NCI-H446 (cell line): ENCODE results near the gene SNX9.
"Not testable (repeated sequence)": the region's sequence is repeated elsewhere in the genome, so short reads cannot be mapped to it uniquely, and the experiment has no call there.

Source experiments
- DNase-seq, 2 experiments: peaks; one replicate each; lab custom pipeline; 2025; lab: John Stamatoyannopoulos, UW

Gene SNX9

DNA sequence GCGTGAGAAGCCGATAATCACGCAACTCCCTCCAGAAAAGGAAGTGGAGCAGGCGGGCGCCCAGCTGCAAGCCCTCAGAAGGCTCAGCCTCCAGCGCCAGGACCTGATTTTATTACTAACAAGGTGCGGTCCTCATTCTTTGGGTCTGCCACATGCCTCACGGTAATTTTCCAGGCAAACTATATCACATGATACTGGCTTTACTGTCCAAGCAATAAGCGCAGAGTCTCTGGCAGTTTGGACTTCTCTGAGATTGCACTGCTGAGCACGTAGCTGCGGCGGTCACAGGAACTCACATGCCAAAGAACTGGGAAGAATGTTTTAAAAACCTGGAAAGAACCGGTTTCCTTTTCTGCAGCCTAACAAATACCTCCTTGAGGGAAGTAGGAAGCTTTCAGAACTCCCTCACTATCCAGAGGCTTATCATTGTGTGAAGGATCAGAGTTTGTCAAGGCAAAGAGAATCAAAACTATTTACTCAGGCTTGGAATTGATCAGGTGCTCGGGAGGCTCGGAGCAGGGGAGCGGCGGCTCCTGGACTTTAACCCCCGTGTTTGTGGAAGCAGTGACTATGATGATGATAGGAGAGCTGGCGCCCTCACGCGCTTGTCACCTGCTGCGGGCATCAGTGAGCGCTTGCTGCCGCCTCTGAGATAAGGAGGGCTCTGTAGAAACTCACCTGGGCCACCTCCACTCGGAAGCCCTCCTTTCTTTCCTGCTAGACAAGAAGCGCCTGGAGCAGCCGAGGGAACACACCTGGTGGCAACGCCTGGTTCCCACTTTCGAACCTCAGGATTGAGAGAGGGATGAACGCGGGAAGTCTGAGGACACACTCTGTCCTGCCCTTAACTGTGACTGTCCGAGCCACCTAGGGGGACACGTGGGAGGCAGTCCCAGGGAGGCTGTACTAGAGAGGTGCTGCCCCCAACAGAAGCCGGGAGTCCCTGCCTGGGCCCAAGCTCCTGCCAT, 131.4 kb downstream of the SNX9 start:
- no peak for DNase-seq

DNA sequence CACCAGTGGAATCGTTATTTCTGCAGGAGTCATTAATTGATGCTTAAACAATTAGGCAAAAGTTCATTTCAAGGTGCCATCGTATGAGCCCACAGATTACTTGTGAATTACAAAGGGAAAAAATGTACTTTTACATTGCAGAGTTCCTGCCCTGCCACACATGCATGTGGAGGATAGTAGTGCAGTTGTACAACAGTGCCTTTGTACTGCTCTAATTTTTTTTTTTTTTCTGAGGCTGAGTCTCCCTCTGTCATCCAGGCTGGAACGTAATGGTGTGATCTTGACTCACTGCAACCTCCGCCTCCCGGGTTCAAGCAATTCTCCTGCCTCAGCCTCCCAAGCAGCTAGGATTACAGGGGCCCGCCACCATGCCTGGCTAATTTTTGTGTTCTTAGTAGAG, 132.6 kb downstream of the SNX9 start:
- DNase-seq = no peak

DNA sequence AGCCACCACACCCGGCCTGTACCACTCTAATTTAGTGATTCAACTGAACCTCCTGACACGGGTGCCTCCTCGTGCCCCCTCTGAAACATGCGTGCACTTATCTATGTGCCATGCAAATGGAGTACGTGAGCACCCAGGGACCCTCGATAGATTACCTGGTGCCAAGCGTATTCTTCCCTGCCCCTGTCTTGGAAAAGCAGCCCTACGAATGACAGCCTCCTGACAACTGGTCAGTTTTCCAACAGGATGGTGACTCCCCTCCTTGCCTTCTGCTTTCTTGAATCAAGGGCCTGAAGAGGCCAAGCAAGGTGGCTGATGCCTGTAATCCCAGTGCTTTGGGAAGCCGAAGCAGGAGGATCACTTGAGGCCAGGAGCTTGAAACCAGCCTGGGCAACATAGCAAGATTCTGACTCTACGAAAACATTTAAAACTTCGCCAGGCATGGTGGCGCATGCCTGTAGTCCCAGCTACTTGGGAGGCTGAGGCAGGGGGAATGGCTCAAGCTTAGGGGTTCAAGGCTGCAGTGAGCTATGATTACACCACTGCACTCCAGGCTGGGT, 133.2 kb downstream of the SNX9 start:
- no peak for DNase-seq

GRCh38 chr6:157959451-157960227, 136.6 kb downstream of the SNX9 start:
- no peak for DNase-seq

DNA sequence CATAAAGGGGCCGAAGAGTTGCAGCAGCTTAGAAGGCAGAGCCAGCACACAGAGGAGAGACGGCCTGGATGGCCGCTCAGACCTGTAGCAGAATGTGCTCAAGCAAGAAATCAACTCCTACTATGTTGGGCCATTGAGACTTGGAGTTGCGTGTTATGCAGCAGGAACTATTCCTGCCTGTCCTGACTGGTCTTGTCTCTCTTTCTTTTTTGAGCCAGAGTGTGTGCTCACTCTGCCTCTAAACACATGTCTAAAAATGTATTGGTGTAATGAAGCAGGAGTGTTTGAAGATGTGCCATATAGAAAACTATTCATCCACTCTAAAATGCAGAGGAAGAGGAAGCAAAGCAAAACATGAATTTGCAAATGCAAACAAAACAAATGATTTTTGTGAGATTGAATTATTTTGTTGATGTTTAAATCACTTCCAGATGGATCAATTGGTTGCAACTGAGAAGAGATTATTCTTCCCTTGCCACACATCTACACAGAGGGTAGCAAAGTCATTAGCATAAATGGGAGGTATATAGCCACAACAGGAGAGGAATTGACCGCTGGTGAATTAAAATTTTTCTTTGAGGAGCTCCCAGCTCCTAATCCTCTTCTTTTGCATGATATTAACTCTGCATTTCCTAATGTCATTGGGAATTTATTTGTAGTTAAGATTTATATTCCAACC, 138.2 kb downstream of the SNX9 start:
- DNase-seq = no peak

- DNase-seq = no peak
Measured at GRCh38 chr6:157961832-157962575, 139.0 kb downstream of the SNX9 start.

DNA sequence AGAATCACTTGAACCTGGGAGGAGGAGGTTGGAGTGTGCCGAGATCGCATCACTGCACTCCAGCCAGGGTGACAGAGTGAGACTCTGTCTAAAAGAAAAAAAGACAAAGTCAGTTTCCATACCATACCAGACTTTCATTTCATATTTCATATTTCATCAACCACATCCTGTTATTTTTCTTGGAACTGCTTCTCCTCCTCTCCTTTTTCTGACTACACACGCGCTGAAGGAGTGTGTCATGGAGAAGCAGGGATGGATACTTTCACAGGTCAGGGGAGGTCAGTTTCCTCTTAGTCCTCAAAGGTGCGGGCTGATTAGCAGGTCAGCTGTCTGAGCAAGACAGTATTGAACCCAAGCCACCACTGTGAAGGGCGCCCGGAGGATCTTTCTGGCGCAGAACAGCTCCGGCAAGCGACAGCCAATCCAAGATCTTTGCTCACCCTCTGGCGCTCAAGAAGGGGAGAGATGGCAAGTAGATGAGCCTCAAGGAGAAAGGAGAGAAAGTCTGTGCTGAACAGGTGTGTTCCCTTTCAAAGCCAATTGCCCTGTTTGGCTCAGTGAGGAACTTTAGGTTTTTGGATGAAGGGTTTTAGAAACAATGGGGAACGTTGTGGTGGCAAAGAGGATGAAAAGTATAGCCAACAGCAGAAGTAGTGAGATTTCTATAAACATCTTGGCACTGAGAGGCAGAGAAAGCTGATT, 139.7 kb downstream of the SNX9 start:
- DNase-seq = no peak

DNA sequence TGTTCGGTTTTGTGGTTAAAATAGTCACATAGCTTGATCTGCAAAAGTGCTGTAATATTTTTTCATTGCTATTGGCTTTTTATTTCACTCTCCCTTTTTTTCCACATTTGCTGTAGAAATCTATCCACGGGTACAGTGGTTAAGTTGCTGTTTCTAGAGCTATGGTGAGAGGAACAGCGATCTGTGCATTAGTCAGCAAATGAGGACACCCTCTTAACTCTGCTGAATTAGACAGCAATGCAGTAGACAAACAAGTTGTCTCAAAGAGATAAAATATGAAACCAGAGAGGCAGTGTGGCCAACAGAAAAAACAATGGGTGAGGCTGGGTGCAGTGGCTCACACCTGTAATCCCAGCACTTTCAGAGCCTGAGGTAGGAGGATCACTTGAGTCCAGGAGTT, 141.1 kb downstream of the SNX9 start:
- no peak for DNase-seq

DNA sequence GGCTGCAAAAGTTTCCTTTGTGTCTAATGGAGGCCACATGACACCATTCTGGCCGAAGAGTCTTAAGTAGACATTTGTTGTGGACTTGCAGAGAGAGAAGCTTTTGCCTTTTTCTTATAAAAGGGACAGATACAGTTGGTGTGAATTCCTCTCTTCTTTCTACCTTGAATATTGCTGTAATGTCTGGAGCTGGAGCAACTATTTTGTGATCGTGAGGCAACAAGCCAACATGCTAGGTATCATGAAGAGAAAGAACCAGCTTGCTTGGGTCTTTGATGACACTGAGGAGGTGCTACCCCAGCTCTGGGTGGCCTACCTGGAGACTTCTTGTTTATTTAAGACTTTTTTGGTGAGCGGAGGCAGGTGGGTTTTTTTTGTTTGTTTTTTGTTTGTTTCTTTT, 142.3 kb downstream of the SNX9 start:
- DNase-seq = no peak

GRCh38 chr6:157966589-157966977, 143.5 kb downstream of the SNX9 start:
- DNase-seq = no peak

DNA sequence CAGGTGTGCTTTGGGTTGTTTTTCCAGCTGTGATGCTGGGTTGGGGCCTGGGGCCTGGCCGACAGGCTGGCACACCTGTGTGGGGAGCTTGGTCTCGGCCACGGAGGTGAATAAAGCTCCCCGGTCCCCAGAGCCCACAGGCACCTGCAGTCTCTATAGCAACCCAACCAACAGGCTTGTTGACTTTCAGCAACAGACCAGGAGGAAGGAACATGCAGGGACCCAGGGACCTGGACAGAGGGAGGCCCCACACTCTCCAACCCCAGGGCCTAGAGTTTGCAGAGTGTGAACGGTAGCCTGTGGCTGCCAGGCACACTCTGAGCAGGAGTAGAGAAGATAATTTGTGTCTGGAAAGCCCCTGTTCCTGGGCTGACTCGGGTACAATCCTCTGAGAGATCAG, 144.0 kb downstream of the SNX9 start:
- no peak for DNase-seq

DNA sequence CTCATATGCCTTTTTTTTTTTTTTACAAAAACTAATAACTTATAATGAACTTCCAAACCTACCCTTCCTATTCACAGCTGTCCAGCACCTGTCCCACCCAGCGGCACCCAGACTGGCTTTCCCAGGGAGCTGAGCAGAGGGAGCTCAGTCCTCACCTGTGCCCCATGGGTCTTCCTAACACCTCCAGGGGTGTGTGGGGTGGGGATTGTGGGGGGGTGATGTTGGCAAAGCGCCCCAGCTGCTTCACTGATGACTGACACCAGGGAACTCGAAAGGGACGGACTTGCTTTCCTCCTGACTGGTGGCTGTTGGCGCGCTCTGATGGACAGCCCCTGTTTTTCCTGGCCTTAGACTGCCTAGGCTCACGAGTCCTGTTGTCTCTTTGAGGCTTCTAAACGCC, 144.4 kb downstream of the SNX9 start:
- DNase-seq = no peak

- DNase-seq = not testable (repeated sequence)
Measured at GRCh38 chr6:157972177-157972576, 149.1 kb downstream of the SNX9 start.

GRCh38 chr6:157974341-157974894, 151.4 kb downstream of the SNX9 start:
- no peak for DNase-seq

DNA sequence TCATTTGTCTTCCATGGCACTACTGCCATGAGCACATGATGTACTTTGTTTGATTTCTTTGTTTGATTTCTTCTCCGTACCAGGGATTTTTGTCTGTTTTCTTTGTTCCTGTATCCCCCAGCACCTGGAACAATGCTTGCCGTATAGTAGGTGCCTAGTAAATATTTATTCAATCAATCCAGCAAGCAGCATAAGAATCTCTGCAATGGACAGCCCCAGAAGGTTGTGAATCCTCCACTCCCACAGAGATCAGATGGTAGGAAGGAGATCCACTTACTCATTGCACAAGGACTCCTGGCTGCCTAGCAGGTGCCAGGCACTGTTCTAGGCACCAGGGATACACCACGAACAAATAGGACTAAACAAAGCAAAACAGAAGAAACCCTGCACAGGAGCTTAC, 151.9 kb downstream of the SNX9 start:
- no peak for DNase-seq

DNA sequence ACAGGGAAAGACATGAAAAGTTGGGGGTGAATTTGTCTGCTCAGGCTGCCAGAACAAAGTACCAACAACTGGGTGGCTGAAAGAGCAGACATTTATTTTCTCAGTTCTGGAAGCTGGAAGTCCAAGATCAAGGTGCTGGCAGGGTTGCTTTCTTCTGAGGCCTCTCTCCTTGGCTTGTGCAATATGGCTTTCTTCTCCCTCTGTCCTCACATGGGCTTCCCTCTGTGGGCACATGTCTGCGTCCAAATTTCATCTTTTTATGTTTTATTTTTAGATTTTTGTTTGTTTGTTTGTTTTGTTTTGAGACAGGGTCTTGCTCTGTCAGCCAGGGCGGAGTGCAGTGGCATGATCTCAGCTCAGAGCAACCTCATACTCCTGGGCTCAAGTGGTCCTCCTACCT, 152.4 kb downstream of the SNX9 start:
- DNase-seq = no peak

GRCh38 chr6:157976345-157977175, 153.5 kb downstream of the SNX9 start:
- DNase-seq = no peak

GRCh38 chr6:157977176-157977804, 154.2 kb downstream of the SNX9 start:
- no peak for DNase-seq
